RWPE1 (cell line): ENCODE measurements around the gene ZNF546.
"Not testable (repeated sequence)": the region's sequence is repeated elsewhere in the genome, so short reads cannot be mapped to it uniquely, and the experiment has no call there.

Experiments
- CTCF ChIA-PET: fragments of 350-600 bp; sonication (Branson Sonifier 250); formaldehyde crosslinking; extraction: SDS; loops from one replicate; lab custom pipeline; 2021; lab: Yijun Ruan, JAX
- POLR2A ChIA-PET: fragments of 400-600 bp; formaldehyde crosslinking; extraction: SDS; loops from one replicate; lab custom pipeline; 2020; ENCODE audit warnings: antibody characterized with exemption; ENCODE audit not compliant: low non-redundant PET; lab: Yijun Ruan, JAX
- DNase-seq: peaks from one replicate; pipeline ENCODE4 v3.0.0; 2012; ENCODE audit warnings: low spot score
- H3K27ac ChIP-seq: fragments of 450-650 bp; 2 replicates; pipeline ENCODE4 v1.5.1; 2017
- TF ChIP-seq, protein P1 (sequence below): fragments of 450-650 bp; conservative IDR thresholded peaks from 2 replicates; pipeline ENCODE4 v1.5.1; 2017; ENCODE audit warnings: low read depth, mild to moderate bottlenecking

Gene ZNF546

GRCh38 chr19:40013991-40014390 lies 17.1 kb downstream of the ZNF546 start:
- DNase-seq = no peak
- TF ChIP-seq, protein P1, sequence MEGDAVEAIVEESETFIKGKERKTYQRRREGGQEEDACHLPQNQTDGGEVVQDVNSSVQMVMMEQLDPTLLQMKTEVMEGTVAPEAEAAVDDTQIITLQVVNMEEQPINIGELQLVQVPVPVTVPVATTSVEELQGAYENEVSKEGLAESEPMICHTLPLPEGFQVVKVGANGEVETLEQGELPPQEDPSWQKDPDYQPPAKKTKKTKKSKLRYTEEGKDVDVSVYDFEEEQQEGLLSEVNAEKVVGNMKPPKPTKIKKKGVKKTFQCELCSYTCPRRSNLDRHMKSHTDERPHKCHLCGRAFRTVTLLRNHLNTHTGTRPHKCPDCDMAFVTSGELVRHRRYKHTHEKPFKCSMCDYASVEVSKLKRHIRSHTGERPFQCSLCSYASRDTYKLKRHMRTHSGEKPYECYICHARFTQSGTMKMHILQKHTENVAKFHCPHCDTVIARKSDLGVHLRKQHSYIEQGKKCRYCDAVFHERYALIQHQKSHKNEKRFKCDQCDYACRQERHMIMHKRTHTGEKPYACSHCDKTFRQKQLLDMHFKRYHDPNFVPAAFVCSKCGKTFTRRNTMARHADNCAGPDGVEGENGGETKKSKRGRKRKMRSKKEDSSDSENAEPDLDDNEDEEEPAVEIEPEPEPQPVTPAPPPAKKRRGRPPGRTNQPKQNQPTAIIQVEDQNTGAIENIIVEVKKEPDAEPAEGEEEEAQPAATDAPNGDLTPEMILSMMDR = no peak
- no peak overlapping the region for H3K27ac ChIP-seq
- POLR2A ChIA-PET = no interaction called here
- CTCF ChIA-PET = no interaction called here

- ChIA-PET POLR2A (no interaction called here), CTCF (no interaction called here)
- H3K27ac ChIP-seq = no peak overlapping the region
- TF ChIP-seq, protein P1 = no peak
- DNase-seq = no peak
These were observed 27.1 kb downstream of the ZNF546 start for GRCh38 chr19:40023969-40024368.

GRCh38 chr19:40025938-40026596 lies 29.2 kb downstream of the ZNF546 start:
- POLR2A ChIA-PET = no interaction called here
- TF ChIP-seq, protein P1 = no peak
- DNase-seq = no peak
- CTCF ChIA-PET = no interaction called here
- H3K27ac ChIP-seq = no peak overlapping the region

DNA sequence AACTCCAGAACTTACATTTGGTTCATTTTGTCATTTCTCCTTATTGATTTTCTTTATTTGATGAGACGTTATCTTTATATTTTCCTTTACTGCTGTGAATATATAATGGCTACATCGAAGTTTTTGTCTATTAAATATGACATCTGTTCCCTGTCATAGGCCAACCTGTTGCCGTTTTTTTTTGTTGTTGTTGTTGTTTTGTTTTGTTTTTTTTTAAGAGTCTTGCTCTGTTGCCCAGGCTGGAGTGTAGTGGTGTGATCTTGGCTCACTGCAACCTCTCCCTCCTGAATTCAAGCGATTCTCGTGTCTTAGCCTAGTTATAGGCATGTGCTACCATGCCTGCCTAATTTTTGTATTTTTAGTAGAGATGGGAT lies 29.7 kb downstream of the ZNF546 start:
- no peak overlapping the region for H3K27ac ChIP-seq
- ChIA-PET POLR2A (no interaction called here), CTCF (no interaction called here)
- no peak for DNase-seq
- TF ChIP-seq, protein P1 = no peak

GRCh38 chr19:40033989-40034560 lies 37.2 kb downstream of the ZNF546 start:
- CTCF ChIA-PET = interaction anchor here (0.6 kb wide), 1 partner anchor 17 kb away, joined by 3 read pairs; no protein-coding TSS in a partner anchor
- no peak for DNase-seq
- TF ChIP-seq, protein P1 = no peak
- POLR2A ChIA-PET = no interaction called here
- H3K27ac ChIP-seq = no peak overlapping the region

GRCh38 chr19:40035996-40036395 lies 39.1 kb downstream of the ZNF546 start:
- CTCF ChIA-PET = no interaction called here
- TF ChIP-seq, protein P1 = no peak
- POLR2A ChIA-PET = no interaction called here
- DNase-seq = no peak
- no peak overlapping the region for H3K27ac ChIP-seq

GRCh38 chr19:40038047-40038446 lies 41.2 kb downstream of the ZNF546 start:
- H3K27ac ChIP-seq, DNase-seq, CTCF ChIA-PET, POLR2A ChIA-PET: not testable (repeated sequence)

DNA sequence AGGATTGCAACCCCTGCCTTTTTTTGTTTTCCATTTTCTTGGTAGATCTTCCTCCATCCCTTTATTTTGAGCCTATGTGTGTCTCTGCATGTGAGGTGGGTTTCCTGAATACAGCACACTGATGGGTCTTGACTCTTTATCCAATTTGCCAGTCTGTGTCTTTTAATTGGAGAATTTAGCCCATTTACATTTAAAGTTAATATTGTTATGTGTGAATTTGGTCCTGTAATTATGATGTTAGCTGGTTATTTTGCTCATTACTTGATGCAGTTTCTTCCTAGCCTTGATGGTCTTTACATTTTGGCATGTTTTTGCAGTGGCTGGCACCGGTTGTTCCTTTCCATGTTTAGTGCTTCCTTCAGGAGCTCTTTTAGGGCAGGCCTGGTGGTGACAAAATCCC lies 44.9 kb downstream of the ZNF546 start:
- POLR2A ChIA-PET, CTCF ChIA-PET, H3K27ac ChIP-seq, DNase-seq: not testable (repeated sequence)
